ENCODE data around the gene PGLYRP3. TPM values are rescaled to one million over a fixed set of nuclear protein-coding genes. Genes with fewer than 3 reads are reported as not detected.

PGLYRP3 gene
- total and polyA plus RNA-seq, 2 of the 8 experiments (the other 6 are each of a cell fraction or from before 2014, with no cell fraction given) = not detected

DNA sequence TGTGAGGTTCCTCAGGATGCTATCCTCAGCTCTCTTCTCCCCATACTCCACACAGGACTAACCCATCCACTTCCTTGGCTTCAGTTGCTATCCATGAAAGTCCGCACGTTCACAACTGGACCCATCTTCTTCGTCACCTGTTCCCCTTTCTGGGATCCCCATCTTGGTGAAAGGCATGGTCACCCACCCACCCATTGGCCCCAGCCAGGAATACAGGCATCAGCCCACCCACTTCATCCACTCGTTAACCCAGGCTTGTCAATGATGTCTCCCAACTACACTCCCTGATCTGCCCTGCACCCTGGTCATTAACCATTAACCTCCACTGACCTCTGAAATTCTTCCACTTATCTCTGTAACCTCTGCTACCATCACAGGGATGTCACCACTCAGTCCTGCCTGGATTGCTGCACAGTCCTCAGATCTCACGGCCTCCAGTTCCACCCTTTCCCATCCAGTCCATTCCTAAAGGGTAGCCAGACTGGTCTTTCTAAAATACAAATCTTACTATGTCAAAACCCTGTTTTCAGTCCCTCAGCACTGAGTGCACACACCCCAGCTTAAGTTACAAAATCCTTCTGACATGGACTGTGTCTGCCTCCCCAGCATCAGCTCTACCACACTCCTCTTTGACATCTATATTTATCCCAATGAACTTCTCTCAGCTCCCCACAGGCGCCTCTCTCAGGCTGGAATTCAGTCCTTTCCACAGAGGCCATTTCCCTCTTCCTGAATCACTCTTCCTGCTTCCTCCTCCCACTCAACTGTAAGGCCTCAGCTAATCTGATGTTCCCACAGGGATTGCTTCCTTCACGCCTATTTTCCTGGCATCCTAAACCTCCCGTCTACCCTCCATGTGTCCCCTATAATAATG, 25.5 kb upstream of the PGLYRP3 start (continued):
- TF ChIP-seq GTF2F1 (IDR thresholded peaks at IDR 0.05; ENCODE audit: borderline replicate concordance, low read depth, low read length) = no peak
- TF ChIP-seq ATF2 (IDR thresholded peaks at IDR 0.05; ENCODE audit: low read length) = no peak
- TF ChIP-seq CEBPB (IDR thresholded peaks at IDR 0.05; ENCODE audit: low read depth, low read length) = no peak

Measured in H1 (cell line).